GM21619 (cell line): ENCODE results near the gene ARL15.
A peak's percentile ranks its signal among the peaks of the same experiment; 100 is the strongest.

Source experiments
- ATAC-seq: cut with Tn5 transposase; IDR thresholded peaks from one replicate; pipeline ENCODE4 v1.9.1; 2021; ENCODE audit not compliant: unreplicated experiment

The ARL15 gene

DNA sequence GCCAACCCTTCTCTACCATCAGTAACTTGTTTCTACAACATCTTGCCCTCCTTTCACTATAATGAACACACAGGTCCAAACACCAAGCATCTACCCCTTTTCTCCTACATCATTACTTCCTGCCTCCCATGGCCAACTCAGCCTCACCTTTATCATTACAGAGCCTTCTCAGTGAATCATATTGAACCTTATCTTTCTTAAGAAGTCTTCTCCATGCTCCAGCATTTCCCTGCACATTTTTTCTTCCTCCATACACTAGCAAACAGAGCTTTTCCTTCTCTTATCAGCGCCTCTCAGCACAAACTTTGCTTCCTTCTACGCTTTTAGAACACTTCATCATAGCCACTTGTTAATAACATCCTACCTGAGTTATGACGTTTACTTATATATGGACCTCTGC, 148.2 kb downstream of the ARL15 start:
- ATAC-seq = no peak

DNA sequence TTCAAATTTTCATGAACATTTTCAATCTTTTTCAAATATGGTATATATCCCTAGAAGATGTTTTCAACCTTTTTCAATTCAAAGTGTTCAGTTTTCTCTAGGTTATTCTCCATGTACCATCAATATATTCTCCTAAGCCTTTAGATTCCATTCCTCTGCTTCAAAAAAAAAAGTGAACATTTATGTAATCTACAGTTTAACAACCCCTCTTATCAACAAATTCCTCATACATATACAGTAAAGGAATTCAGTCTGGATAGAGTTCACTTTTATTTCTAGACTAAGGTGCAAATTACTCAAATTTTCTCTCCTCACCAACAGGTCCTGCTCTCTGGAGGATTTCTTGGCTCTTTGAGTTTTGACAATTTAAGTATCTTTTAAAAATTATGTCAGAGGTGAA, 150.0 kb downstream of the ARL15 start:
- ATAC-seq = no peak

- no peak for ATAC-seq
Observed at GRCh38 chr5:54159893-54160195, 150.5 kb downstream of the ARL15 start.

GRCh38 chr5:54159153-54159892, 151.1 kb downstream of the ARL15 start:
- peak; percentile 95 for ATAC-seq

GRCh38 chr5:54156577-54156976, 153.8 kb downstream of the ARL15 start:
- ATAC-seq = no peak

DNA sequence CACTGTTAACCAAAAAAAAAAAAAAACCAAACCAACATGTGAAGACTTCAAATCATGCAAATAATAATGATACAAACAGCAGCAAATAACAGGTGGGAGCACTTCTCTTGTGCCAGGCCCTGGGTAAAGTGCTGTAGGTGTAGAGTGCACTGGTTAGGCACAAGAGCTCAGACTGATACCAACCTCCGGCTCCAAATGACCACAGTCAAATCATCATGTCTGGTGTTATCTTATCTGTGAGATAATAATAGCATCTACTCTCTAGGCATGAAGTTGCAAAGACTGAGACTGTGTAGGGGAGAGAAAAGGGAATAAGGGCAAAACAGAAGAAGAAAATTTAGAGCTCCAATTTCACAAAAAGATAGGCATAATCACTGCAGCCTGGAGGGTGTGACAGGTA, 159.5 kb downstream of the ARL15 start:
- ATAC-seq = no peak

DNA sequence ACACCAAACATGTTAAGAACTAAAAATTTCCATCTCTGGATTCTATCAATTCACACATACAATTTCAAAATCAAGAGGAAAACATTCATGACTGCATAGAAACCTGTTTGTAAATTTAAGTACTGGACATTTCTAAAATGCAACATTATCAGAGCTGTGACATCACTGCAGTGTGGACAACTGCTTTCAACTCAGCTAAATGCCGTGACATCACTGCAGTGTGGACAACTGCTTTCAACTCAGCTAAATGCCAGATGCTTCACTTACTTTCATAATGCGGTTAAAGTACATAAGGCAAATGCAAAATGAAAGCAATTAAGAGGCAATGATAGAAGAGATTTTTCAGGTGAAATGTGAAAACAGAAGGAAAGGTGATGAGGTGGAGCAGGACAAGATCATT, 161.5 kb downstream of the ARL15 start:
- ATAC-seq = no peak

DNA sequence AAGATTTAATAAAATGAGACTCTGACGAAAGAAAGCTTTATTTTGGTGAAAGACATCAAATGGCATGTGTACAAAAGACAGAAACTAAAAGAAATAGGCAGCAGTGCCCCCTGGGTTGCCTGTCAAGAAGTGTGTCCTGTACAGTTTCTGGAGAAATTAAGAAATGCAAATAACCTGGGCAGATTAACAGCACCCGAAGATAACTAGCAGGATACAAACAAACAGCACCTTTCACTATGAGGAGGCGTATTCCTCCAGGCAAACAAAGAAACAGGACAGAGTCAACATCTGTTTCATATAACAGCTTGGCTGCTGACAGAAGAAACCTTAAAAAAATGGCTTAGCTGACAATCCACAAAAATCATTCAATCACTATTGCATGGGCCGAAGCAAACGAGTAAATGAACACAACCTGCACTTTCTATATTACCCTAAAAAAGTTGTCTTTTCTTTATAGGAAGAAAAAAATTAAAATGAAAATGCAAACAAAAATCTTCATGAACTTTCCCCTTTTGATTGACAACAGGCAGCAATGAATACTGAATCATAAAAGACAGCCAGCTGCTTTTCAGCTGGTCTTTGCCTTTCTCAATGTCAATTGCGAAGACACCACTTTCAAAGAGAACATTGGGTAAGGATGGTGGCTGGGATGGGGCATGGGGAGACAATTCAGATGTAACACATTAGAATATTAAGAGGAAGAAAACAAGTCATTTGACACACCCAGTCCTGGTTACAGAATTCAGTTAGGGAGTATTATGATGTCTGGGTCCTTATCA, 162.1 kb downstream of the ARL15 start:
- ATAC-seq = no peak

- ATAC-seq = no peak
Observed at GRCh38 chr5:54146916-54147315, 163.5 kb downstream of the ARL15 start.

DNA sequence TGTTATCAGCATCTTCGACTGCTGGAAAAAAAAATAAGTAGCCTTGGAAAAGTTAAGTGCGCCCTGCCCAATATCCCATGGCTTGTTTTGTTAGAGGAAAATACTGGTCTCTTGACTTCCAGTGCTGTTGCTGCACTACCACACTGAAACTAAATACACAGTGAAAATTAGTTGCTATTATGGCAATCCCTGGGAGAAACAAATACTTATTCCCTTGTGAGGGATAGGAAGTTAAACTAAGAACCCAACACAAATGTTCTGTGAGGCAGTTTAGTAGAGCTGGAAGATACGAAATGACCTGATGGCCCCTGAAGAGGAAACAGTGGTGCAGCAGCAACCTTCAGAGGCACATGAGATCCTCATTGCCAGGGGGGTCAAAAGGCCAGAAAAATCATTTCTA, 164.0 kb downstream of the ARL15 start:
- no peak for ATAC-seq

DNA sequence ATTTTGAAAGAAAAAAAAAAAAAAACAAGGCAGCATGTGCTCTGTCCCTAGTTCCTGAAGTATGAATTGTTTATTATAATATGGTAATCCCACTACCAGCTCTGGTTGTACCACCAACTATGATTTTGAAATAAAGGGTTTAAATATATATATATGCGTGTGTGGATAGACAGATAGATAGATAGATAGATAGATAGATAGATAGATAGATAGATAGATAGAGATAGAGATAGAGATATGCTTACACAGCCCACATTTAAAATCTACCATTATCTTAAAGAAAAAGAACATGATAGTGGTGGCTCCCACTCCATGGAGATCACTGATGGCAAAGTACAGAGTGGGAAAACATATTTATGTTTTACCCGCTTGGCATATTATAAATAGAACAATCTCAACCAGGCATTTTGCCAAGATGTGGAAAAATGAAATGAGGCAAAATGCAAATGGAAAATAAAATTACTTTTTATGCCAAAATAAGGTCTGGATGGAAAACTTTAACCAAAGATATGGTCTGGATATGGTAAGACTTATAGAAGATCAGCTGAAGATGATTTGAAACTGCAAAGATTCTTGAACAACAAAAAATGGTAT, 170.0 kb downstream of the ARL15 start:
- ATAC-seq = no peak

GRCh38 chr5:54136516-54137440, 173.6 kb downstream of the ARL15 start:
- ATAC-seq = no peak

DNA sequence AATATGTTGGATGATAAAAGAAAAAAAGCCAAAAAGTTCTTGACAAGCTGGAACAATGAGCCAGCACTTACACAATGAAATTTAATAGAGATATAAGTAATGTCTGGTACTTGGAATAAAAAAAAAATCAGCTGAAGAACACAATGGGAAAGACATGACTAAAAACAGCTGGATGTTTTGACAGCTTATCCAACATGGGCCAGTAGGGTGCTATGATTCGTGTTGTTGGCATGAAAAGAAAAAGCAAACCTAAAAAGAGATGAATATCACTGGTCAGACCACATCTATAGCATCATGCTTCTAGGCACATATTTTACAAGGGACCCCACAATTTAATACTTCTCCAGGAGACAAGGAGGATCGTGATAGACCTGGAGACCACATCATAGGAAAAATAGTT, 175.3 kb downstream of the ARL15 start:
- ATAC-seq = no peak

DNA sequence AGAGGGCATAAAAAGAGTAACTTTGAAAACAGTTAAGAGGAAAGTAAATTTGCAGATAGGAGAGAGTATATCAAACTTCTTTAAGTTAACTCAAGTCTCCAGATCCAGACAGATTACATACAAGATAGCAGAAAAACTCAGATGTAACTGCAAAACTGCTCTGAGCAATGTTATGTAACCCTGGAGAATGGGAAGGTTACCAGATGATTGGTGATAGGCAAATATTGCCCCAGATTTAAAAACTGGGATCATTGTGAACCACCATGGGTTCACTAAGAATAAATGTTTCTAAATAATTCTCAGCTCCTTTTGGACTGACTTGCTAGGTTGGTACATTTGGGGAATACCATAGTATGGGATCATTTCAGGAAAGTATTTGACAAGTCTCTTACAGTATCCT, 176.5 kb downstream of the ARL15 start:
- no peak for ATAC-seq

DNA sequence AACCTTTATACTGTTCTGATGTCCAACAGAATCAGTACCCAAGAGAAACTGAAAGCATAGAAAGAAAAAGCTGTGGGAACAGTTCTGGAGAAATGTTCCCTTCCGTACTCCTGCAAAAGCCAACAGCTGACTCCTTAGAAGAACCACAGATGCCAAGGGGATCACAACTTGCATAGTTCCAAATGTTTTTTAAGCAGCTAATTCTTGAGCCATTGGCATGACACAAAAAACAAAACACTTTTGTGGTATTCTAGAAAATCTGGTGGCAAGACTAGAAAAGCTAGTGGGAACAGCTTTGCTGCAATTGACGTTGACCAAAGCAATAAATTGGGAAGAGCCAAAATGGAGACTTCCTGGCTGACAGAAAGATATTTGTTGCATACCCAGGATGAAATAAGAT, 189.9 kb downstream of the ARL15 start:
- no peak for ATAC-seq

DNA sequence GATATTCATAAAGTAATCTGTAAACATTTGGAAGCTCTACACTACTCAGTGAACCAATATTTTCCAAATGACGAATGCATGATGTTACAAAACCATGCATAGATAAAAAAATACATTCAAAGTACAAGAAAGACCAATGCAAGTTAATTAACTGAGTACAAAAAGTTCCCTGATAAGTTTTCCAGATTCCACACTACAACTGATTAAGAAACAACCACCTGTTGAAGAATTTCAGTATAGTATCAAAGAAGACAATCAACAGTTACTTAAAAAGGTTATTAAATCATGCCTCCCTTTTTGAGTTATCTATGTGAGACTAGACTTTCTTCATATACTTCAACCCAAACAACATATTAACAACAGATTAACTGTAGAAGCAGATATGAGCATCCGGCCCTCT, 192.4 kb downstream of the ARL15 start:
- no peak for ATAC-seq

DNA sequence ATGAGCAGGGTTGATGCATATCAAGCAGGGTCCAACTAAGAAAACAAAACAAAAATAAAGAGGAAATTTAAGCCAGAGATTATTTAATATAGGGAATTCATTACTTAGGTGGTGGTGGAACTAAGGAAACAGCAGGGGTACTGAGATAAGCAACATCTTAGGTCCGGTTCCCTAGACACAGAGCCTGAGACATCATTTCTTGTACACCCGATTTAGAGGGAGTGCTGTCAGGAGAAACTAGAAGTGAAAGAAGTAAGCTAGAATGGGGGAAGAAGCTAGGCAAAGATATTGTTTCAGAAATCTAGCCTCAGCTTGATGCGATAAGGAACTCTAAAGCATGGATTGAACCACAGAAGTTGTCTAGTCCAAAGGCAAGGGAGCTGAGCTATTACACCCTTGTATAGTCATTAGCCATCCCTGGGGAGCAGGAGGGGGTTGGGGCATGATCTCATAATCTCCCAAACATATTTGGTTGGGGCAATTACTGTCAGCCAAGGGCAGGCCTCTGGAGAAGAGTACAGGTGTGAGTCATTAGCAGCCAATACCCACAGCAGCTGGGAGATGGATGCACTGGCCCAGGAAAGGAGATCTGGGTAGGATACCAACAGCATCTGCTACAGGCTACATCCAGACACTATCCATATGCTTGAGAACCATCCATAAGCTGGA, 194.5 kb downstream of the ARL15 start:
- no peak for ATAC-seq

DNA sequence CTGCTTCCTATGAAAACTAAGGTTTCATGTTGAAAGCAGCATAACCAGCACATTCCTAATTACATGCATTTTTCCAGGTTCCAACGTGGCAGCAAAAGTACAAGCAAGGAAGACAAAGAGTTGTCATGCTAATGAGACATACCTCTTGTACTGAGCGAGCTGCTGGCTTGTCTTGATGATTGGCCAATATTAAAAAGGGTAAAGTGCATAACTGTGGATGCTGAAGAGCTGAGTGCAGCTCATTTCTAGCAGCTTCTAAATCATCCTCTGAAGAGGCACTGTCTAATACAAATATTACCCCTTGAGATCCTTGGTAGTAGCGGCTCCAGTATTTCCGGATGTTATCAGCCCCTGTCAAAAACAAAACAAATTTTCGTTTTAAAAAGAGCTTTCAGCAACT, 197.3 kb downstream of the ARL15 start:
- ATAC-seq = no peak

DNA sequence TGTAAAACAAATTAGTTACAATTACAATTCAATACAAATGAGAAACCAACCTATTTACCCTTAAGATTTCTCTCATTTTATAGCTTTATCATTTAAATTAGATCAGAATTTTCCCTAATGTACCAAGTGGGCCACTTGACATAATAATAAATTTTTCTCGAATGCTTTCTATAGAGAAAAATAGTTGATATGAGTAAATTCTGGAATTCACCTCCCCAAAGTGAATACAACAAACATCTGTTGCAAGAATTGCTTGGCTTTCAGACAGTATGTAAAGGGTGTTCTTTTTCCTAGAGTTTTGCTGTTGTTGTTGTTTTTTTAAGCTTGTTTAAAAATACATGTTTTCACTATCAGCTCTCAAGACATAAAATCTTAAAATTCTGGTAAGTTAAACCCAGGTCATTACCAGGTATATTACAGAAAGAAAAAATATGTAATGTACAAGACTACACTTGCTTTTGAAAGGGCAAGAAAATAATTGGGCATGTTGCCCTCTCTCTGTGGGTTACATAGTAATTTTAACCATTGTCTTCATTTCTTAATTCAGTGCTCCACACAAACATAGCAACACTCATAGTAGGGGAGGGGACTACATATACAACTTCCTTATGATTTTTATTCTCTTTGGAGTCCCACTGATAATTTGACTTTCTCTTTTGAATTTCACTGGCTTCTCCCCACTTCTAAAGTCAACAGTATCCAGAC, 200.6 kb downstream of the ARL15 start:
- no peak for ATAC-seq

- ATAC-seq = no peak
Observed at GRCh38 chr5:54108136-54108535, 202.2 kb downstream of the ARL15 start.
